Measurements from ENCODE around the gene NISCH. TPM values are rescaled to one million over a fixed set of nuclear protein-coding genes. Genes with fewer than 3 reads are reported as not detected.

NISCH gene
- 43.3 TPM for total RNA-seq

DNA sequence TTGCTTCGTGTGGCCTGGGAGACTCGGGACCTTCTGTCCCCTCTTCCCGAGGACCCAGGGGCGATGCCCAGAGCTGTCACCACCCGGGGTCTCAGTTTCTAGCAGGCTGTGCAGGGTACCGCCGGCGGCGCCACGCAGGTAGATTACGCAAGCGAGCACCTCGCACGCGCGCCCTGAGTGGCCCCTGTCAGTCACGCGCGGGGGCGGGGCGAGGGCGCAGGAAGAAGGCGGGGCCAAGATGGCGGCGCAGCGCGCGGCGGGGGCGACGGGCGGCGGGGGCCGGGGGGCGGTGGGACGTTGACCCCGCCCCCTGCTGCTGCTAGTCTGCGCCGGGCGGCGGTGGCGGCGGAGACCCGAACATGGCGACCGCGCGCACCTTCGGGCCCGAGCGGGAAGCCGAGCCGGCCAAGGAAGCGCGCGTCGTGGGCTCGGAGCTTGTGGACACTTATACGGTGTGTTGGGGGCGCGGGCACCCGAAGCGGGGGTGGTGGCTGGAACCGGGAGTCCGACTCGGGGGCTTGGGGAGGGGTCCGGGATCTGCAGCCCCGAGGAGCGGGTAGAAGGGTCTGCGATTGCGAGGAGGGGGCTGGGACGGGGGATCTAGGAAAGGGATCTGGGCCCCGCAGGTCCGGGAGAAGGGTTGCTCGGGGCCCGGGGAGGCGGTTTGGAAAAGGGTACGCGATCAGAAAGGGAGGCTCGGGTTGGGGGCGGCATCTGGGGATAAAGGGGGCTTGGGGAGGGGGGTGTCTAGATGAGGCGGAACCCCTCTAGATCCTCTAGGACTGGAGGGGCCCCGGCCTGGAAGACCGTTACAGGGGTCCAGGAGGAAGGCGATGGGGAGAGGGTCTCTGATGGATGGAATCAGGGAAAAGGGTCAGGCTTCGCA, at the start of gene NISCH:
Gene NISCH, plus strand, starts transcription at position 322 of the 886 bp plus-strand sequence. Its CDS starts 38 bp downstream, at position 360.
- H3K9me3 ChIP-seq (ENCODE audit: control insufficient read depth in 3 of 3, low read length in 3 of 3): no peaks in the 10 kb centered on the region
- H3K9ac ChIP-seq (ENCODE audit: low read depth in 1 of 3, low read length in 3 of 3): peak within 1 kb of the TSS; percentile 95 to 100 (median 99)
- peaks cover 34 to 68% (median 53%) of the 10 kb centered on the region in 3 donors for H3K4me1 ChIP-seq (ENCODE audit: control insufficient read depth in 3 of 3, insufficient read depth in 3 of 3, low read length in 3 of 3)
- no peaks in the 10 kb centered on the region for H3K27me3 ChIP-seq (ENCODE audit: control insufficient read depth in 3 of 3, insufficient read depth in 3 of 3, low read length in 3 of 3)
- H3K4me3 ChIP-seq (ENCODE audit: low read length in 3 of 3): peak within 1 kb of the TSS; percentile 86 to 93 (median 93)
- peaks cover 22 to 49% (median 32%) of the 10 kb centered on the region in 3 donors for H3K36me3 ChIP-seq (ENCODE audit: control insufficient read depth in 3 of 3, insufficient read depth in 3 of 3, low read length in 3 of 3)
- peak within 1 kb of the TSS; percentile 94 for H3K27ac ChIP-seq (ENCODE audit: low read depth, low read length)

GRCh38 chr3:52406231-52406661, 49.2 kb upstream of the NISCH start:
- Histone ChIP-seq H3K27me3 (ENCODE audit: control insufficient read depth in 3 of 3, insufficient read depth in 3 of 3, low read length in 3 of 3) (no peaks in the 10 kb centered on the region), H3K27ac (ENCODE audit: low read depth, low read length) (no peak overlapping the region), H3K9ac (ENCODE audit: low read depth in 1 of 3, low read length in 3 of 3) (no peak overlapping the region), H3K4me3 (ENCODE audit: low read length in 3 of 3) (no peak overlapping the region), H3K4me1 (ENCODE audit: control insufficient read depth in 3 of 3, insufficient read depth in 3 of 3, low read length in 3 of 3) (peaks cover 26 to 32% (median 28%) of the 10 kb centered on the region in 3 donors), H3K36me3 (ENCODE audit: control insufficient read depth in 3 of 3, insufficient read depth in 3 of 3, low read length in 3 of 3) (peaks cover 65 to 77% (median 75%) of the 10 kb centered on the region in 3 donors), H3K9me3 (ENCODE audit: control insufficient read depth in 3 of 3, low read length in 3 of 3) (no peaks in the 10 kb centered on the region)

DNA sequence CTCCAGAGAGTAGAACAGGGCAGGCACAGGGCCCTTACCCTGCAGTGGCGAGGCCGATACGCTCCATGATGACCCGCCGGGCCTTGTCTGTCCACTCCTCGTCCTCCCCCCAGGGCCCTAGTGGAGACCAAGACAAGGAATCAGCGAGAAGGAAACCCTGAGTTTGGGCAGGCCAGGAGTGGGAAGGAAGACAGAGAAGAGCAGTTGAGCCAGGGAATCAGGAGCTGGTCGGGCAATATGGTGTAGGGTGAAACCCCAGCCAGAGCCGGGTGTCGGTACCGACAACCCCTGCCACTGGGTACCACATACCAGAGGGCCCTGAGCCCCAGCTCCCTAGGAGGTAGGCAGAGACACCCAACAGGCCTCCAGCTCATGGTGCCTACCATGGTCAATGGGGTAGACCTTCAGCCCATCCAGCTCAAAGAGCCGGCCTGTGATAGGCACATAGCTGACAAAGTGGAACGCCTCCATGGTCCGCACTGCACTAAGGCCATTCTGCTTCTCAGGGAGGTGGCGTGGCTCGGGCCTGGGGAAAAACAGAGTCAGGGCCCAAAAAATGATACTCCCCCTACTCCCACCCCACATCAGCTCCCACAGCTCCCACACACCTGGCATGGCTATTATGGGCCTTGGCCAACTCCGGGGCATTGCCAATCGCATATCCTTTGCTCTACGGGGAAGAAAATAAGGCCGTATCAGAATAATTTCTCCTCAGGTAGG, 48.5 kb upstream of the NISCH start:
- Histone ChIP-seq H3K27me3 (ENCODE audit: control insufficient read depth in 3 of 3, insufficient read depth in 3 of 3, low read length in 3 of 3) (no peaks in the 10 kb centered on the region), H3K27ac (ENCODE audit: low read depth, low read length) (no peak overlapping the region), H3K36me3 (ENCODE audit: control insufficient read depth in 3 of 3, insufficient read depth in 3 of 3, low read length in 3 of 3) (peaks cover 58 to 71% (median 68%) of the 10 kb centered on the region in 3 donors), H3K9me3 (ENCODE audit: control insufficient read depth in 3 of 3, low read length in 3 of 3) (no peaks in the 10 kb centered on the region), H3K4me3 (ENCODE audit: low read length in 3 of 3) (no peak overlapping the region), H3K9ac (ENCODE audit: low read depth in 1 of 3, low read length in 3 of 3) (no peak overlapping the region), H3K4me1 (ENCODE audit: control insufficient read depth in 3 of 3, insufficient read depth in 3 of 3, low read length in 3 of 3) (peaks cover 33 to 40% (median 33%) of the 10 kb centered on the region in 3 donors)

DNA sequence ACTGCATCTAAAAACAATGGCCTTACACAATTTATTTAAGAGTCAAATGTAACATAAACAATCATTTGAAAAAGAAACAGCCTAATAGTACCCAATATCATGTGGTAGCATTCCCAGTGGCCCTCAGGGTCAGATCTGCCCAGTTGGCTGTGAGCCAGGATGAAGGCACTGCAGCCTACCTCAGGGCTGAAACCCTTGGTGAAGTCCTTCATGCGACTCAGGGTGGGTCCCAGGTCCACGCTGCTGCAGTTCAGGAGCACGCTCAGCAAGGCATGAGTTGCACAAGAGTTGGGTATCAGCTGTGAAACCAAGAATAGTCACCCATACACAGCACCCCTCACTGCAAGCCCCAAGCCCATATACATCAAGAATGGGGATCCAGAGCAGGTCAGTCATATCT, 47.6 kb upstream of the NISCH start:
- Histone ChIP-seq H3K27ac (ENCODE audit: low read depth, low read length) (no peak overlapping the region), H3K4me3 (ENCODE audit: low read length in 3 of 3) (no peak overlapping the region), H3K36me3 (ENCODE audit: control insufficient read depth in 3 of 3, insufficient read depth in 3 of 3, low read length in 3 of 3) (peaks cover 50 to 62% (median 59%) of the 10 kb centered on the region in 3 donors), H3K4me1 (ENCODE audit: control insufficient read depth in 3 of 3, insufficient read depth in 3 of 3, low read length in 3 of 3) (peaks cover 41 to 48% (median 42%) of the 10 kb centered on the region in 3 donors), H3K9ac (ENCODE audit: low read depth in 1 of 3, low read length in 3 of 3) (no peak overlapping the region), H3K9me3 (ENCODE audit: control insufficient read depth in 3 of 3, low read length in 3 of 3) (no peaks in the 10 kb centered on the region), H3K27me3 (ENCODE audit: control insufficient read depth in 3 of 3, insufficient read depth in 3 of 3, low read length in 3 of 3) (no peaks in the 10 kb centered on the region)

GRCh38 chr3:52408466-52408865, 46.9 kb upstream of the NISCH start:
- H3K4me3 ChIP-seq (ENCODE audit: low read length in 3 of 3): peak overlapping the region; percentile 93 to 97 (median 93)
- peaks cover 43 to 56% (median 53%) of the 10 kb centered on the region in 3 donors for H3K36me3 ChIP-seq (ENCODE audit: control insufficient read depth in 3 of 3, insufficient read depth in 3 of 3, low read length in 3 of 3)
- H3K4me1 ChIP-seq (ENCODE audit: control insufficient read depth in 3 of 3, insufficient read depth in 3 of 3, low read length in 3 of 3): peaks cover 44 to 55% (median 47%) of the 10 kb centered on the region in 3 donors
- peak overlapping the region; percentile 97 to 98 (median 97) for H3K9ac ChIP-seq (ENCODE audit: low read depth in 1 of 3, low read length in 3 of 3)
- H3K27me3 ChIP-seq (ENCODE audit: control insufficient read depth in 3 of 3, insufficient read depth in 3 of 3, low read length in 3 of 3): no peaks in the 10 kb centered on the region
- peak overlapping the region; percentile 97 for H3K27ac ChIP-seq (ENCODE audit: low read depth, low read length)
- H3K9me3 ChIP-seq (ENCODE audit: control insufficient read depth in 3 of 3, low read length in 3 of 3): no peaks in the 10 kb centered on the region

GRCh38 chr3:52415800-52416199, 39.6 kb upstream of the NISCH start:
- H3K36me3 ChIP-seq (ENCODE audit: control insufficient read depth in 3 of 3, insufficient read depth in 3 of 3, low read length in 3 of 3): peaks cover 2 to 5% (median 4%) of the 10 kb centered on the region in 3 donors
- no peak overlapping the region for H3K9ac ChIP-seq (ENCODE audit: low read depth in 1 of 3, low read length in 3 of 3)
- H3K27ac ChIP-seq (ENCODE audit: low read depth, low read length): no peak overlapping the region
- no peaks in the 10 kb centered on the region for H3K27me3 ChIP-seq (ENCODE audit: control insufficient read depth in 3 of 3, insufficient read depth in 3 of 3, low read length in 3 of 3)
- peaks cover 19 to 27% (median 25%) of the 10 kb centered on the region in 3 donors for H3K4me1 ChIP-seq (ENCODE audit: control insufficient read depth in 3 of 3, insufficient read depth in 3 of 3, low read length in 3 of 3)
- H3K9me3 ChIP-seq (ENCODE audit: control insufficient read depth in 3 of 3, low read length in 3 of 3): no peaks in the 10 kb centered on the region
- H3K4me3 ChIP-seq (ENCODE audit: low read length in 3 of 3): no peak overlapping the region

DNA sequence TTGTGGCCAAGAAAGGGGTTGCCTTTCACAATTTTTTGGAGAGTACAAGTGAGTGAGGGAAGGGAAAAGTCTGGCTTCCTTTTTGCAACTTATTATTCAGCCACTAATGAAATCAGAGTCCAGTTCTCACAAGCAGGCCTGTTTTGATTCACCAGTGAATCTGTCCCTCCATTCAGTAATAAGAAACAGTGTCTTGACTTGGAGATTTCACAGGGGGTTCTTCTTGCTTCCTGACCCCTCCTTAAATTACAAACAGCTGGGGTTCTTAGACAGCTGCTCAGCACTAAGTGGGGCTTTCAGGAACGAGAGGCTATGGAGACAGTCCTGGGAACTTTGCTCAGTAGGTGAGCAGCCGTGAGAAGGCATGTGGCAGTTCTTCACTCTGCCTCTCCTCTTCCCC, 35.0 kb upstream of the NISCH start:
- Histone ChIP-seq H3K9ac (ENCODE audit: low read depth in 1 of 3, low read length in 3 of 3) (no peak overlapping the region), H3K27me3 (ENCODE audit: control insufficient read depth in 3 of 3, insufficient read depth in 3 of 3, low read length in 3 of 3) (no peaks in the 10 kb centered on the region), H3K4me3 (ENCODE audit: low read length in 3 of 3) (no peak overlapping the region), H3K27ac (ENCODE audit: low read depth, low read length) (no peak overlapping the region), H3K36me3 (ENCODE audit: control insufficient read depth in 3 of 3, insufficient read depth in 3 of 3, low read length in 3 of 3) (peaks cover 0 to 7% (median 5%) of the 10 kb centered on the region in 3 donors), H3K9me3 (ENCODE audit: control insufficient read depth in 3 of 3, low read length in 3 of 3) (no peaks in the 10 kb centered on the region), H3K4me1 (ENCODE audit: control insufficient read depth in 3 of 3, insufficient read depth in 3 of 3, low read length in 3 of 3) (no peaks in the 10 kb centered on the region)

- no peaks in the 10 kb centered on the region for H3K4me1 ChIP-seq (ENCODE audit: control insufficient read depth in 3 of 3, insufficient read depth in 3 of 3, low read length in 3 of 3)
- no peaks in the 10 kb centered on the region for H3K27me3 ChIP-seq (ENCODE audit: control insufficient read depth in 3 of 3, insufficient read depth in 3 of 3, low read length in 3 of 3)
- H3K36me3 ChIP-seq (ENCODE audit: control insufficient read depth in 3 of 3, insufficient read depth in 3 of 3, low read length in 3 of 3): peaks cover 0 to 7% (median 5%) of the 10 kb centered on the region in 3 donors
- H3K27ac ChIP-seq (ENCODE audit: low read depth, low read length): no peak overlapping the region
- H3K4me3 ChIP-seq (ENCODE audit: low read length in 3 of 3): no peak overlapping the region
- no peaks in the 10 kb centered on the region for H3K9me3 ChIP-seq (ENCODE audit: control insufficient read depth in 3 of 3, low read length in 3 of 3)
- no peak overlapping the region for H3K9ac ChIP-seq (ENCODE audit: low read depth in 1 of 3, low read length in 3 of 3)
These were observed 32.7 kb upstream of the NISCH start for GRCh38 chr3:52422669-52423068.

- Histone ChIP-seq H3K27me3 (ENCODE audit: control insufficient read depth in 3 of 3, insufficient read depth in 3 of 3, low read length in 3 of 3) (no peaks in the 10 kb centered on the region), H3K27ac (ENCODE audit: low read depth, low read length) (no peak overlapping the region), H3K4me1 (ENCODE audit: control insufficient read depth in 3 of 3, insufficient read depth in 3 of 3, low read length in 3 of 3) (no peaks in the 10 kb centered on the region), H3K36me3 (ENCODE audit: control insufficient read depth in 3 of 3, insufficient read depth in 3 of 3, low read length in 3 of 3) (peaks cover 0 to 7% (median 5%) of the 10 kb centered on the region in 3 donors), H3K9ac (ENCODE audit: low read depth in 1 of 3, low read length in 3 of 3) (no peak overlapping the region), H3K9me3 (ENCODE audit: control insufficient read depth in 3 of 3, low read length in 3 of 3) (no peaks in the 10 kb centered on the region), H3K4me3 (ENCODE audit: low read length in 3 of 3) (no peak overlapping the region)
These were observed 32.2 kb upstream of the NISCH start for GRCh38 chr3:52423173-52423572.
